Esophagus squamous epithelium (tissue), 5 donors: ENCODE results near the gene TMCC1. TPM values are rescaled to one million over a fixed set of nuclear protein-coding genes. Genes with fewer than 3 reads are reported as not detected.
"Not testable (repeated sequence)": the region's sequence is repeated elsewhere in the genome, so short reads cannot be mapped to it uniquely, and the experiment has no call there.

ENCODE experiments used
- DNase-seq: peaks from one replicate; lab custom pipeline; 2025; lab: John Stamatoyannopoulos, UW
- H3K27ac ChIP-seq, 4 donors: fragments of 200-600 bp; sonication (generic); one replicate each; pipeline ENCODE4 v1.5.1; 2016 to 2019; ENCODE audit warnings: mild to moderate bottlenecking in 1 of 4
- H3K27me3 ChIP-seq, 4 donors: fragments of 200-600 bp; sonication (generic); 1 replicate in 3 of 4; 2 replicates in 1 of 4; pipeline versions ENCODE4 v1.5.1 to v1.6.0; 2017 to 2021; ENCODE audit warnings: antibody characterized with exemption in 1 of 4
- H3K36me3 ChIP-seq, 3 donors: fragments of 200-600 bp; sonication (generic); one replicate each; pipeline ENCODE4 v1.5.1; 2016 to 2019
- H3K4me1 ChIP-seq, 3 donors: fragments of 200-600 bp; sonication (generic); one replicate each; pipeline ENCODE4 v1.5.1; 2017 to 2019
- H3K4me3 ChIP-seq, 4 donors: fragments of 200-600 bp; sonication (generic); 1 replicate in 3 of 4; 2 replicates in 1 of 4; pipeline ENCODE4 v1.5.1; 2016 to 2019; ENCODE audit warnings: mild to moderate bottlenecking in 2 of 4, moderate library complexity in 1 of 4
- H3K9me3 ChIP-seq, 3 donors: fragments of 200-600 bp; sonication (generic); one replicate each; pipeline ENCODE4 v1.5.1; 2016 to 2019
- CTCF ChIP-seq, 6 experiments: fragments of 450-650 bp in 4 of 6; fragments of 200-600 bp in 2 of 6; sonication (generic) in 2 of 6; IDR thresholded peaks; one replicate each; pipeline ENCODE4 v1.5.1; 2016 to 2019; ENCODE audit warnings: antibody characterized with exemption in 6 of 6, mild to moderate bottlenecking in 4 of 6, moderate library complexity in 4 of 6
- POLR2A ChIP-seq, 4 donors: fragments of 450-650 bp; IDR thresholded peaks; one replicate each; pipeline ENCODE4 v1.6.1; 2017; ENCODE audit warnings: antibody characterized with exemption in 4 of 4, mild to moderate bottlenecking in 4 of 4, moderate library complexity in 3 of 4
- WGBS, 2 donors: methylation state at CpG; one replicate each; pipeline ENCODE4 v1.1.5; 2018; 5-methylcytosine and 5-hydroxymethylcytosine counted together
- intact Hi-C: fragments of 100-400 bp; cut with DNase I; formaldehyde crosslinking; loops from one replicate; pipeline ENCODE4 v1.15.0; 2022
- total RNA-seq, 4 donors: library from RNA; depleted of rRNA; stranded (reverse); fragments of >200 nt; gene quantifications; one replicate each; pipeline ENCODE4 v1.1.0, GENCODE V29; 2016
- donor health status: DM: yes; HTN: yes; CAD: no.

Gene TMCC1
- total RNA-seq, 4 donors from 2014 or later, result 13.1 to 23.5 (median 18.4) TPM

DNA sequence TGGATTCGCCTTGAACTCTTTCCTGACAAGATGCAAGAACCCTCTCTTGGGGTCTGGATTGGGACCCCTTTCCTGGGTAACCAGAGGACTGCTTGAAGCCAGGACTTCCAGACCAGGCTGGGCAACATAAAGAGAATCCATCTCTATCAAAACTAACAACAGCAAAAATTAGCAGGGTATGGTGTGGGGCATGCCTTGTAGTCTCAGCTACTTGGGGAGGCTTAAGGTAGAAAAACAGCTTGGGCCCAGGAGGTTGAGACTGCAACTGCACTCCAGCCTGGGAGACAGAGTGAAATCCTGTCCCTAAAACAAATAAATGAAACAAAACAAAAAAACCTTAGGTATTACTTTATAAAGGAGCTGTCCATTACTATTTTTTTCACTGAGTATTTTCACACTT is 193.9 kb downstream of the TMCC1 start:
- H3K4me3 ChIP-seq, result no peak overlapping the region
- H3K4me1 ChIP-seq, result peaks cover 1 to 17% (median 1%) of the 10 kb centered on the region in 3 donors
- intact Hi-C loops, result no loop called here
- 100% methylated on average over 1 of the region's 1 CpG for whole genome bisulfite sequencing, 2 donors
- no peaks in the 10 kb centered on the region for H3K27me3 ChIP-seq
- no peak overlapping the region for H3K27ac ChIP-seq
- DNase-seq, result no peak
- peaks cover 0 to 8% (median 0%) of the 10 kb centered on the region in 3 donors for H3K36me3 ChIP-seq
- TF ChIP-seq CTCF (IDR thresholded peaks at IDR 0.05) (no peak), POLR2A (IDR thresholded peaks at IDR 0.05) (no peak)
- H3K9me3 ChIP-seq, result peaks cover 0 to 6% (median 0%) of the 10 kb centered on the region in 3 donors

DNA sequence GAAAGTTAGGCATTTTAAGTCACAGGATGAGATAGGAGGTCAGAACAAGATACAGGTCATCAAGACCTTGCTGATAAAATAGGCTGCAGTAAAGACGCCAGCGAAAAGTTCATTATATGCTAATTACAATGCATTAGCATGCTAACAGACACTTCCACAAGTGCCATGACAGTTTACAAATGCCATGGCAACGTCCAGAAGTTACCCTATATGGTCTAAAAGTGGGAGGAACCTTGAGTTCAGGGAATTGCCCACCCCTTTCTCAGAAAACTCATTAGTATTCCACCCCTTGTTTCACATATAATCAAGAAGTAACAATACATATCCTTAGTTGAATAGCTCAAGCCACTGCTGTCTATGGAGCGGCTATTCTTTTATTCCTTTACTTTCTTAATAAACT is 194.3 kb downstream of the TMCC1 start:
- H3K36me3 ChIP-seq, result peaks cover 0 to 8% (median 0%) of the 10 kb centered on the region in 3 donors
- no peak for DNase-seq
- no peak overlapping the region for H3K4me3 ChIP-seq
- no peak for TF ChIP-seq CTCF (IDR thresholded peaks at IDR 0.05)
- no peak for TF ChIP-seq POLR2A (IDR thresholded peaks at IDR 0.05)
- H3K4me1 ChIP-seq, result peaks cover 4 to 21% (median 4%) of the 10 kb centered on the region in 3 donors
- H3K27me3 ChIP-seq, result no peaks in the 10 kb centered on the region
- H3K9me3 ChIP-seq, result peaks cover 0 to 6% (median 0%) of the 10 kb centered on the region in 3 donors
- no peak overlapping the region for H3K27ac ChIP-seq
- intact Hi-C loops, result no loop called here
- WGBS, 2 donors, result 85 to 90% methylated on average over 4 of the region's 4 CpGs

- Histone ChIP-seq H3K27me3 (no peaks in the 10 kb centered on the region), H3K36me3 (peaks cover 0 to 8% (median 0%) of the 10 kb centered on the region in 3 donors), H3K4me1 (peaks cover 4 to 32% (median 10%) of the 10 kb centered on the region in 3 donors), H3K27ac (no peak overlapping the region), H3K9me3 (peaks cover 0 to 6% (median 0%) of the 10 kb centered on the region in 3 donors), H3K4me3 (no peak overlapping the region)
- intact Hi-C loops, result no loop called here
- TF ChIP-seq CTCF (IDR thresholded peaks at IDR 0.05) (no peak), POLR2A (IDR thresholded peaks at IDR 0.05) (no peak)
- 96 to 99% methylated on average over 5 to 6 of the region's 6 CpGs for WGBS, 2 donors
- DNase-seq, result no peak
These were observed 196.1 kb downstream of the TMCC1 start for GRCh38 chr3:129697229-129697969.

GRCh38 chr3:129696430-129696829 is 197.1 kb downstream of the TMCC1 start:
- H3K4me1 ChIP-seq, result peaks cover 4 to 33% (median 10%) of the 10 kb centered on the region in 3 donors
- H3K36me3 ChIP-seq, H3K9me3 ChIP-seq, DNase-seq, H3K27ac ChIP-seq, H3K27me3 ChIP-seq, H3K4me3 ChIP-seq, intact Hi-C loops: not testable (repeated sequence)
- 100% methylated on average over 2 of the region's 2 CpGs for WGBS, 2 donors

GRCh38 chr3:129695230-129695629 is 198.3 kb downstream of the TMCC1 start:
- Histone ChIP-seq H3K27ac (peak overlapping the region in 2 of 4 donors; percentile 26 to 30), H3K4me1 (peaks cover 4 to 39% (median 10%) of the 10 kb centered on the region in 3 donors), H3K27me3 (no peaks in the 10 kb centered on the region), H3K9me3 (peaks cover 0 to 6% (median 0%) of the 10 kb centered on the region in 3 donors), H3K36me3 (peaks cover 0 to 8% (median 0%) of the 10 kb centered on the region in 3 donors), H3K4me3 (no peak overlapping the region)
- 51 to 60% methylated on average over 2 of the region's 2 CpGs for WGBS, 2 donors
- DNase-seq, result no peak
- intact Hi-C loops, result no loop called here
- no peak for TF ChIP-seq POLR2A (IDR thresholded peaks at IDR 0.05)
- TF ChIP-seq CTCF (IDR thresholded peaks at IDR 0.05), result no peak
